ENCODE results near the gene TSPOAP1.

TSPOAP1 gene

GRCh38 chr17:58345500-58345899 is 16.9 kb upstream of the TSPOAP1 start:
- TF ChIP-seq REST (IDR thresholded peaks at IDR 0.05; ENCODE audit: insufficient read depth in 1 of 2, low read depth in 2 of 2, low read length in 2 of 2) (no peak), TAF1 (IDR thresholded peaks at IDR 0.05; ENCODE audit: borderline replicate concordance, insufficient read depth, low read length) (no peak), POLR2AphosphoS5 (IDR thresholded peaks at IDR 0.05; ENCODE audit: low read depth, low read length) (no peak), SIN3A (IDR thresholded peaks at IDR 0.05; ENCODE audit: borderline replicate concordance, insufficient read depth, low read length) (no peak), FOXP2 (optimal IDR thresholded peaks at IDR 0.05; ENCODE audit: borderline replicate concordance, extremely low read depth, extremely low read length, insufficient read depth) (no peak)

DNA sequence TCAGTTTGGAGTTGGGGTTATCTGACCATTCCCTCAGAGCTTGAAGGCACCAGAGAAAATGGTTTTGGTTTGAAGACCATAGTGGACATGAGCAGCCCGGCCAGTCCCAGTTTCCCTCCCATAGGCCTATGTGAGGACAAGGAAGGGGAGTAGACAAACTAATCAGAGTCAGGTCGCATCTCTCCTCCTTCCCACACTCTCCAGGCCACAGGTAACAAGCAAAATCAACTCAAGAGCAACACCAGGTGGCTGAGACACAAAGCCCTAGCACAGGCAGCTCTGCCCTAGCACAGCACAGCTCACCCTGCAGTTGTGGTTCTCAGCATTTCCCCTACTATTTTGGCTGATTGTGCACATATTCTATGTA is 16.2 kb upstream of the TSPOAP1 start:
- TF ChIP-seq FOXP2 (optimal IDR thresholded peaks at IDR 0.05; ENCODE audit: borderline replicate concordance, extremely low read depth, extremely low read length, insufficient read depth) (no peak), POLR2AphosphoS5 (IDR thresholded peaks at IDR 0.05; ENCODE audit: low read depth, low read length) (no peak), TAF1 (IDR thresholded peaks at IDR 0.05; ENCODE audit: borderline replicate concordance, insufficient read depth, low read length) (no peak), SIN3A (IDR thresholded peaks at IDR 0.05; ENCODE audit: borderline replicate concordance, insufficient read depth, low read length) (no peak), REST (IDR thresholded peaks at IDR 0.05; ENCODE audit: insufficient read depth in 1 of 2, low read depth in 2 of 2, low read length in 2 of 2) (no peak)

DNA sequence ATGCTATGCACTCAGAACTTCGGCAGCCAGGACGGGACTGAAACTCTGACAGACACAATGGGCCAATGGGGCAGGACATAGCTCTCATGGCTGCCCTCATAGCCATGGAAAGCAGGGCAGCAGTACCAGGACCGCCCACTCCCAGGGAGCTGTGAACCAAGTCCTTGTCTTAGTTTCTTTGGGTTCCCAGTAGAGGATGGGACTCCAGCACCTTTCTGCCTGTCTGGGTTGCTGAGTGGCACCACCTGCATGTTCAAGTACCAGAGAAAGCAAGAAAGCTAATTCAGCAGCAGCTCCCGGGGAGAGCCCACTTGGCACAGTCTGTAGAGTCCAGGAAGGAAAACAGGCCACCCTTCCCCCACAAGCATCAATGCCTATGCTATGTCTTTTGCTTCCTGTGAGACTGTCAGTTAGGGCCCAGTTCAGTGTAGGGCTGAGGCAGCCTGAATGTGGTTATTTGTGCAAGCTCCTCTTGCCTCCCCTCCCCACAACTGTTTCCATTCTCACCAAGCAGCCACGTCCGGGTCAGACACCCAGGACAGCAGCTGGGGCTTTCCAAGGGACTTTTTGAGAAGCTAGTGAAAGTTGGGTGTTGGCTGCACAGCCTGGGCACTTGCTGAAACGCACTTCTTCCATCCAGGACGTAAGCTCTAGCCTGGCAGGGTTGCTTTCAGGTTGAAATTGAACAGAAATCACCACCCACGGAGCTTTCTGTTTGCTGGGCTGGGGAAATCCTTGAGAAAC is 15.6 kb upstream of the TSPOAP1 start:
- TF ChIP-seq POLR2AphosphoS5 (IDR thresholded peaks at IDR 0.05; ENCODE audit: low read depth, low read length) = no peak
- TF ChIP-seq TAF1 (IDR thresholded peaks at IDR 0.05; ENCODE audit: borderline replicate concordance, insufficient read depth, low read length) = no peak
- no peak for TF ChIP-seq FOXP2 (optimal IDR thresholded peaks at IDR 0.05; ENCODE audit: borderline replicate concordance, extremely low read depth, extremely low read length, insufficient read depth)
- TF ChIP-seq REST (IDR thresholded peaks at IDR 0.05; ENCODE audit: insufficient read depth in 1 of 2, low read depth in 2 of 2, low read length in 2 of 2) = no peak
- no peak for TF ChIP-seq SIN3A (IDR thresholded peaks at IDR 0.05; ENCODE audit: borderline replicate concordance, insufficient read depth, low read length)

- no peak for TF ChIP-seq POLR2AphosphoS5 (IDR thresholded peaks at IDR 0.05; ENCODE audit: low read depth, low read length)
- TF ChIP-seq FOXP2 (optimal IDR thresholded peaks at IDR 0.05; ENCODE audit: borderline replicate concordance, extremely low read depth, extremely low read length, insufficient read depth) = no peak
- no peak for TF ChIP-seq SIN3A (IDR thresholded peaks at IDR 0.05; ENCODE audit: borderline replicate concordance, insufficient read depth, low read length)
These were observed 14.5 kb upstream of the TSPOAP1 start for GRCh38 chr17:58343131-58343530.

GRCh38 chr17:58341861-58342475 is 13.4 kb upstream of the TSPOAP1 start:
- TF ChIP-seq SIN3A (IDR thresholded peaks at IDR 0.05; ENCODE audit: borderline replicate concordance, insufficient read depth, low read length) = no peak
- TF ChIP-seq REST (IDR thresholded peaks at IDR 0.05; ENCODE audit: insufficient read depth in 1 of 2, low read depth in 2 of 2, low read length in 2 of 2) = no peak
- TF ChIP-seq FOXP2 (optimal IDR thresholded peaks at IDR 0.05; ENCODE audit: borderline replicate concordance, extremely low read depth, extremely low read length, insufficient read depth) = no peak
- TF ChIP-seq POLR2AphosphoS5 (IDR thresholded peaks at IDR 0.05; ENCODE audit: low read depth, low read length) = no peak
- TF ChIP-seq TAF1 (IDR thresholded peaks at IDR 0.05; ENCODE audit: borderline replicate concordance, insufficient read depth, low read length) = no peak

Data from PFSK-1 (cell line).